ENCODE results near the gene BET1L. TPM values are rescaled to one million over a fixed set of nuclear protein-coding genes. Genes with fewer than 3 reads are reported as not detected.
A peak's percentile ranks its signal among the peaks of the same experiment; 100 is the strongest.
"Not testable (repeated sequence)": the region's sequence is repeated elsewhere in the genome, so short reads cannot be mapped to it uniquely, and the experiment has no call there.

The BET1L gene
- total RNA-seq, 2 donors from 2014 or later, result 64.6 to 76.8 TPM

DNA sequence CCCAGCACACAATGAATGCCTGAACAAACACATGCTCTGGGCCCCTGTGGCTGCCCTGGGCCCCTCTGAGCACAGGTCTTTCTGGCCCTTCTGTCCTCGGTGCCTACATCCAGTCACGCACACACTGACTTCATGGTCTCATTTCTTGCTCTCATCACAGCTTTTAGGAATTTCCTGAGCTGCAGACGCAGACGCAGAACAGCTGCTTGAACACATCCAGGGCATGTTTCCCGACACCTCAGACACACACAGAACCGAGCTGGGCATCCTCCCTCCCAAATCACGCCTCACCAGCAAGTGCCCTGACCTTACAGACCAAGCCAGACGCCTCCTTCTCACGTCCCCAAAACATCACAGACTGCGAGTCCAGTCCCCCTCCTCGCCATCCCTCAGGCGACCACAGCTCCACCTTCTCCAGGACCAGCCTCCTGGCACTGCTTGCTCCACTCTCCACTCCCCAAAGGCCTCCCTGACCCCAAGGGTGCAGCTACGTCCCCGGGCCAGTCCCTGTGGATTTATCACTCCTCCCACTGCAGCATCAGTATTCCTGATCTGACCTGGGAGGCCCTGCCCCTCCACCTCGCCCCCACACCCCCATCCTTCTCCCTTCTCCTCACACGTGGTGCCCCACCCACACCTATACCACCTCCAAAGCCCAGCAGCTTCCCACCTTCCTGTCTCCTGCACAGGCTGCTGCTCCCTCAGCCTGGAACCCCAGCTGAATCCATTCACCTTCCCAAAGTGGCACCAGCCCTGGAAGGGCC lies 16.0 kb upstream of the BET1L start:
- Mint-ChIP-seq H3K9me3 (no peaks in the 10 kb centered on the region), H3K4me3 (no peak overlapping the region), H3K36me3 (ENCODE audit: insufficient read depth in 2 of 2) (peaks cover 0 to 5% of the 10 kb centered on the region in 2 donors), H3K4me1 (ENCODE audit: low read depth) (peaks cover 23% of the 10 kb centered on the region), H3K27ac (no peak overlapping the region), H3K27me3 (ENCODE audit: low read depth) (no peaks in the 10 kb centered on the region)
- no peak for DNase-seq
- ATAC-seq (replicated peaks in 1 of 2), result peak in 1 of 2 donors; percentile 29

GRCh38 chr11:221998-222789 lies 15.0 kb upstream of the BET1L start:
- Mint-ChIP-seq H3K27ac (no peak overlapping the region), H3K4me3 (no peak overlapping the region), H3K9me3 (no peaks in the 10 kb centered on the region), H3K27me3 (ENCODE audit: low read depth) (no peaks in the 10 kb centered on the region), H3K4me1 (ENCODE audit: low read depth) (peaks cover 32% of the 10 kb centered on the region), H3K36me3 (ENCODE audit: insufficient read depth in 2 of 2) (peaks cover 0 to 5% of the 10 kb centered on the region in 2 donors)
- DNase-seq (no peak), ATAC-seq (replicated peaks in 1 of 2) (no peak)

DNA sequence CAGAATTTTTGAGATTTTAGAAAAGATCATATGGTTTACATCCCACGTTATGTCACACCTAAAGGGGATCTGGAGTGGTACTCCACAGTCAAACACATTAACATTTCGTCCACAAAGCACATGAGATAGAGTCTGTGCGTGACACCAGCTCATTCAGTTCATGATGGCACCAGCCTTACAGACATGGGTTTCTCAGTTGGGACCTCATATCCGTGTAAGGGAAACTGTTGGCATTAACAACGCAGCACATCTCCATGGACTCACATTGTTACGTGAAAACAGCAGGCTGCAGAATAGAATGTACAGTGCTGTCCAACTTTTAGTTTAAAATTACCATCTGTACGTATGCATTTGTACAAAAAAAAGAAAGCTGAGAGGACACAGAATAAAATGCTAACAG lies 14.3 kb upstream of the BET1L start:
- Mint-ChIP-seq H3K27ac (no peak overlapping the region), H3K9me3 (no peaks in the 10 kb centered on the region), H3K27me3 (ENCODE audit: low read depth) (no peaks in the 10 kb centered on the region), H3K36me3 (ENCODE audit: insufficient read depth in 2 of 2) (peaks cover 0 to 5% of the 10 kb centered on the region in 2 donors), H3K4me1 (ENCODE audit: low read depth) (peaks cover 35% of the 10 kb centered on the region), H3K4me3 (no peak overlapping the region)
- DNase-seq, result no peak
- ATAC-seq (replicated peaks in 1 of 2), result no peak

DNA sequence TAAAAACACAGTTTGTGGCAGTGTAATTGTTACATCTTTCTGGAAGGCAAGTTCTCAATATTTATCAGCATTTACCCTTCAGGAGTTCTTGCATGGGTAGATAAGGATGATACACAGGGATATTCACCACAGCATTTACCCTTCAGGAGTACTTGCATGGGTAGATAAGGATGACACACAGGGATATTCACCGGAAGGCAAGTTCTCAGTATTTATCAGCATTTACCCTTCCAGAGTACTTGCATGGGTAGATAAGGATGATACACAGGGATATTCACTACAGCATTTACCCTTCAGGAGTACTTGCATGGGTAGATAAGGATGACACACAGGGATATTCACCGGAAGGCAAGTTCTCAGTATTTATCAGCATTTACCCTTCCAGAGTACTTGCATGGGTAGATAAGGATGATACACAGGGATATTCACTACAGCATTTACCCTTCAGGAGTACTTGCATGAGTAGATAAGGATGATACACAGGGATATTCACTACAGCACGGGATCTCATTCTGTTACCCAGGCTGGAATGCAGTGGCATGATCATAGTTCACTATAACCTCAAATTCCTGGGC lies 13.5 kb upstream of the BET1L start:
- not testable (repeated sequence) for H3K36me3 Mint-ChIP-seq (ENCODE audit: insufficient read depth in 2 of 2); H3K27me3 Mint-ChIP-seq (ENCODE audit: low read depth); H3K27ac Mint-ChIP-seq; H3K4me3 Mint-ChIP-seq; H3K9me3 Mint-ChIP-seq; ATAC-seq (replicated peaks in 1 of 2); DNase-seq
- peaks cover 30% of the 10 kb centered on the region for H3K4me1 Mint-ChIP-seq (ENCODE audit: low read depth)

GRCh38 chr11:218815-219593 lies 11.8 kb upstream of the BET1L start:
- Mint-ChIP-seq H3K4me3 (no peak overlapping the region), H3K9me3 (no peaks in the 10 kb centered on the region), H3K27me3 (ENCODE audit: low read depth) (no peaks in the 10 kb centered on the region), H3K27ac (peak overlapping the region; percentile 16), H3K4me1 (ENCODE audit: low read depth) (peaks cover 25% of the 10 kb centered on the region), H3K36me3 (ENCODE audit: insufficient read depth in 2 of 2) (peaks cover 0 to 8% of the 10 kb centered on the region in 2 donors)
- no peak for DNase-seq
- no peak for ATAC-seq (replicated peaks in 1 of 2)

DNA sequence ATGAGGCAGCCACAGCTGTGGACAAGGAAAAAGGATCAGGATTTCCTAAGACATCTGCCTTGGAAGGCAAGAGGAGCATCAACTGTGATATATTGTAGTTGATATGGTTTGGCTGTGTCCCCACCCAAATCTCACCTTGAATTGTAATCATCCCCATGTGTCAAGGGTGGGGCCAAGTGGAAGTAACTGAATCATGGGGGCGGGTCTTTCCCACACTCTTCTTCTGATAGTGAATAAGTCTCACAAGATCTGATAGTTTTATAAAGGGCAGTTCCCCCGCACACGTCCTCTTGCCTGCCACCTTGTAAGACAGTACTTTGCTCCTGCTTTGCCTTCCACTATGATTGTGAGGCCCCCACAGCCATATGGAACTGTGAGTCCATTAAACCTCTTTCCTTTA lies 10.5 kb upstream of the BET1L start:
- no peaks in the 10 kb centered on the region for H3K27me3 Mint-ChIP-seq (ENCODE audit: low read depth)
- DNase-seq, result no peak

GRCh38 chr11:216081-216974 lies 9.1 kb upstream of the BET1L start:
- Mint-ChIP-seq H3K4me3 (no peak overlapping the region), H3K4me1 (ENCODE audit: low read depth) (peaks cover 27% of the 10 kb centered on the region), H3K9me3 (no peaks in the 10 kb centered on the region), H3K36me3 (ENCODE audit: insufficient read depth in 2 of 2) (peaks cover 3 to 13% of the 10 kb centered on the region in 2 donors), H3K27me3 (ENCODE audit: low read depth) (no peaks in the 10 kb centered on the region), H3K27ac (no peak overlapping the region)
- no peak for DNase-seq
- no peak for ATAC-seq (replicated peaks in 1 of 2)

More for the DNA sequence above, 10.5 kb upstream of the BET1L start:
- peak overlapping the region; percentile 77 for H3K27ac Mint-ChIP-seq
- peaks cover 25% of the 10 kb centered on the region for H3K4me1 Mint-ChIP-seq (ENCODE audit: low read depth)
- H3K36me3 Mint-ChIP-seq (ENCODE audit: insufficient read depth in 2 of 2), result peaks cover 3 to 13% of the 10 kb centered on the region in 2 donors
- H3K4me3 Mint-ChIP-seq, result no peak overlapping the region
- ATAC-seq (replicated peaks in 1 of 2), result no peak
- no peaks in the 10 kb centered on the region for H3K9me3 Mint-ChIP-seq

GRCh38 chr11:215581-216037 lies 8.4 kb upstream of the BET1L start:
- Mint-ChIP-seq H3K9me3 (no peaks in the 10 kb centered on the region), H3K36me3 (ENCODE audit: insufficient read depth in 2 of 2) (peaks cover 4 to 13% of the 10 kb centered on the region in 2 donors), H3K4me1 (ENCODE audit: low read depth) (peaks cover 31% of the 10 kb centered on the region), H3K27ac (peak overlapping the region; percentile 11), H3K4me3 (no peak overlapping the region), H3K27me3 (ENCODE audit: low read depth) (no peaks in the 10 kb centered on the region)
- no peak for ATAC-seq (replicated peaks in 1 of 2)
- no peak for DNase-seq

- no peak for DNase-seq
- no peaks in the 10 kb centered on the region for H3K9me3 Mint-ChIP-seq
- ATAC-seq (replicated peaks in 1 of 2), result no peak
- peaks cover 4 to 10% of the 10 kb centered on the region in 2 donors for H3K36me3 Mint-ChIP-seq (ENCODE audit: insufficient read depth in 2 of 2)
- peaks cover 38% of the 10 kb centered on the region for H3K4me1 Mint-ChIP-seq (ENCODE audit: low read depth)
- no peak overlapping the region for H3K4me3 Mint-ChIP-seq
- H3K27me3 Mint-ChIP-seq (ENCODE audit: low read depth), result no peaks in the 10 kb centered on the region
- peak overlapping the region; percentile 84 for H3K27ac Mint-ChIP-seq
Observed at GRCh38 chr11:214083-214482, 6.9 kb upstream of the BET1L start.

GRCh38 chr11:213111-213510 lies 5.9 kb upstream of the BET1L start:
- H3K4me1 Mint-ChIP-seq (ENCODE audit: low read depth), result peaks cover 37% of the 10 kb centered on the region
- peaks cover 5 to 14% of the 10 kb centered on the region in 2 donors for H3K36me3 Mint-ChIP-seq (ENCODE audit: insufficient read depth in 2 of 2)
- H3K27ac Mint-ChIP-seq, result no peak overlapping the region
- no peak overlapping the region for H3K4me3 Mint-ChIP-seq
- no peaks in the 10 kb centered on the region for H3K27me3 Mint-ChIP-seq (ENCODE audit: low read depth)
- DNase-seq (no peak), ATAC-seq (replicated peaks in 1 of 2) (no peak)
- no peaks in the 10 kb centered on the region for H3K9me3 Mint-ChIP-seq

DNA sequence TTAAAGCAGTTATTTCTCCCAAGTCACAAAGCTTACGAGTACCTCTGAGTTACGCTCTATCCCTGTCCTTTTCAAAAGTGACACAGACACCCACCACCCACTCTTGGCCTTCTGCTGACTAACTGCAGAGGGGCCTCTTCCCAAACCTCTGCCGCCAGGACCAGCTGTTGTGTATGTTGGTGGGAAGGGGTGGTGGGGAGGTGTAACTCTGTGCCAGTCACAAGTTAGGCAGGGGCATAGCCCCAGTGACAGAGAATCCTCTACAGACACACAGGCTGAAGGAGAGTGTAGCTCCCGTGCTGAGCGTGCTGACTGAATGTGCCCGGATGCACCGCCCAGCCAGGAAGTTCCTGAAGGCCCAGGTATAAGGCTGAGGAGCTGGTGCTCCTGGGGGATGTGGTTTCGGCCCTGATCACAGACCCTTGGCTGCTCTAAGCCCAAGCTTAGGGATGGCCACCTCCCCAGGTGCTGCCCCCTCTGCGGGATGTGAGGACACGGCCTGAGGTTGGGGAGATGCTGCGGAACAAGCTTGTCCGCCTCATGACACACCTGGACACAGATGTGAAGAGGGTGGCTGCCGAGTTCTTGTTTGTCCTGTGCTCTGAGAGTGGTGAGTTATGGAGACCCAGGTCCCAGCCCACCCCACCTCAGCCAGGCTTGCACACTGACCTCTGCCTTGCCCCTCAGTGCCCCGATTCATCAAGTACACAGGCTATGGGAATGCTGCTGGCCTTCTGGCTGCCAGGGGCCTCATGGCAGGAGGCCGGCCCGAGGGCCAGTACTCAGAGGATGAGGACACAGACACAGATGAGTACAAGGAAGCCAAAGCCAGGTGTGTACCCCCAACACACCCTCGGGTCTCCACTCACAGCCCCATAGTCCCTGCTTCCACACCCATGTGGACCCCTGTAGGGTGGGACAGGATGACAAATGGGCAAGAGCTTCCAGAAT lies 5.2 kb upstream of the BET1L start:
- no peaks in the 10 kb centered on the region for H3K27me3 Mint-ChIP-seq (ENCODE audit: low read depth)
- peaks cover 30% of the 10 kb centered on the region for H3K4me1 Mint-ChIP-seq (ENCODE audit: low read depth)
- no peak for ATAC-seq (replicated peaks in 1 of 2)
- no peak overlapping the region for H3K27ac Mint-ChIP-seq
- H3K4me3 Mint-ChIP-seq, result no peak overlapping the region
- H3K36me3 Mint-ChIP-seq (ENCODE audit: insufficient read depth in 2 of 2), result peaks cover 8 to 18% of the 10 kb centered on the region in 2 donors
- no peaks in the 10 kb centered on the region for H3K9me3 Mint-ChIP-seq
- DNase-seq, result no peak

Data from activated T-cell treated with anti-CD3 and anti-CD28 coated beads, Interleukin-2, amount 50 U/mL, for 72 hours (primary cell).